ENCODE measurements around the gene ATP8B4.

GRCh38 chr15:49864251-49864650 is 254.8 kb downstream of the ATP8B4 start:
- TF ChIP-seq POLR2A (IDR thresholded peaks at IDR 0.05; ENCODE audit: low read length) = no peak
- TF ChIP-seq GATA1 (IDR thresholded peaks at IDR 0.05; ENCODE audit: low read depth, low read length) = no peak

All from erythroblast (primary cell).